A549 (cell line): Measurements from ENCODE around the gene ATL1. TPM values are rescaled to one million over a fixed set of nuclear protein-coding genes. Genes with fewer than 3 reads are reported as not detected.
"Not testable (repeated sequence)": the region's sequence is repeated elsewhere in the genome, so short reads cannot be mapped to it uniquely, and the experiment has no call there.

Source experiments
- ATAC-seq, 2 experiments: fragments of 200-7000 bp in 1 of 2; fragments of >200 bp in 1 of 2; cut with Nextera tagmentation in 1 of 2; cut with Tn5 transposase in 1 of 2; 3 replicates each; pipeline versions ENCODE4 v1.8.0 to v1.9.1; 2018 to 2020; ENCODE audit warnings: mild to moderate bottlenecking in 1 of 2, moderate library complexity in 1 of 2
- CTCF ChIA-PET: fragments of 300-600 bp; sonication (Branson Sonifier 250); formaldehyde crosslinking; extraction: SDS; loops from one replicate; lab custom pipeline; 2021; ENCODE audit warnings: antibody characterized with exemption, inconsistent platforms; lab: Yijun Ruan, JAX
- POLR2A ChIA-PET: fragments of 350-600 bp; formaldehyde crosslinking; extraction: SDS; loops from one replicate; lab custom pipeline; 2021; ENCODE audit warnings: antibody characterized with exemption, inconsistent platforms; lab: Yijun Ruan, JAX
- DNase-seq, 2 experiments: peaks; one replicate each; pipeline versions ENCODE4 v3.0.0 to v3.0.0-alpha.2; 2011 to 2016; ENCODE audit warnings: low read depth in 1 of 2, low spot score in 1 of 2
- FAIRE-seq: peaks from 2 replicates; lab custom pipeline; 2011; peaks lifted over from hg19 to GRCh38; lab: Jason Lieb, UNC
- H3K27ac ChIP-seq, 2 experiments: fragments of >200 bp; sonication (Bioruptor Twin); formaldehyde crosslinking; 3 replicates each; pipeline ENCODE4 v1.5.1; 2016 to 2017
- H3K4me1 ChIP-seq: fragments of >200 bp; sonication (Bioruptor Twin); formaldehyde crosslinking; 3 replicates; pipeline ENCODE4 v1.6.1; 2016
- H3K4me2 ChIP-seq: fragments of >200 bp; sonication (Bioruptor Twin); formaldehyde crosslinking; 3 replicates; pipeline ENCODE4 v1.6.1; 2016
- H3K4me3 ChIP-seq: fragments of >200 bp; sonication (Bioruptor Twin); formaldehyde crosslinking; 3 replicates; pipeline ENCODE4 v1.5.1; 2016
- H3K9me3 ChIP-seq: fragments of >200 bp; sonication (Bioruptor Twin); formaldehyde crosslinking; 3 replicates; pipeline ENCODE4 v1.6.1; 2016
- CBX2 ChIP-seq: fragments of 200-600 bp; sonication (generic); IDR thresholded peaks from 2 replicates; pipeline ENCODE4 v1.6.1; 2016; ENCODE audit warnings: low read depth, mild to moderate bottlenecking, borderline replicate concordance
- CBX8 ChIP-seq: fragments of 200-600 bp; sonication (generic); IDR thresholded peaks from 2 replicates; pipeline ENCODE4 v1.6.1; 2016
- EHF ChIP-seq: fragments of 250-450 bp; sonication (Bioruptor Pico); IDR thresholded peaks from 2 replicates; pipeline ENCODE4 v1.5.0; 2020; ENCODE audit warnings: mild to moderate bottlenecking
- EHMT2 ChIP-seq: fragments of 200-600 bp; sonication (generic); IDR thresholded peaks from 2 replicates; pipeline ENCODE4 v1.6.1; 2016; ENCODE audit warnings: antibody characterized with exemption, low read depth, mild to moderate bottlenecking, moderate library complexity
- HES2 ChIP-seq: fragments of >200 bp; sonication (Bioruptor Twin); formaldehyde crosslinking; IDR thresholded peaks from 2 replicates; pipeline ENCODE4 v1.6.1; 2016
- HOXA7 ChIP-seq: fragments of 250-450 bp; sonication (Bioruptor Pico); IDR thresholded peaks from 2 replicates; pipeline ENCODE4 v1.5.0; 2020; ENCODE audit warnings: mild to moderate bottlenecking, moderate library complexity
- HOXB13 ChIP-seq: fragments of 250-450 bp; sonication (Bioruptor Pico); IDR thresholded peaks from 2 replicates; pipeline ENCODE4 v1.5.0; 2020; ENCODE audit warnings: low read depth, mild to moderate bottlenecking, moderate library complexity
- HOXB5 ChIP-seq: fragments of 250-450 bp; sonication (Bioruptor Pico); IDR thresholded peaks from 2 replicates; pipeline ENCODE4 v1.5.0; 2020; ENCODE audit warnings: mild to moderate bottlenecking, moderate library complexity
- JUNB ChIP-seq: fragments of >200 bp; sonication (Bioruptor Twin); formaldehyde crosslinking; IDR thresholded peaks from 2 replicates; pipeline ENCODE4 v1.6.1; 2016
- NPAS2 ChIP-seq: fragments of 250-450 bp; sonication (Bioruptor Pico); IDR thresholded peaks from 2 replicates; pipeline ENCODE4 v1.8.0; 2022; ENCODE audit warnings: mild to moderate bottlenecking, moderate library complexity, borderline replicate concordance
- NR3C1 ChIP-seq: fragments of >200 bp; sonication (Bioruptor Twin); formaldehyde crosslinking; IDR thresholded peaks from 3 replicates; pipeline ENCODE4 v1.6.1; 2017
- PHF8 ChIP-seq: fragments of 200-600 bp; sonication (generic); IDR thresholded peaks from 2 replicates; pipeline ENCODE4 v1.6.1; 2016; ENCODE audit warnings: low read depth, mild to moderate bottlenecking, antibody characterized with exemption, moderate library complexity, borderline replicate concordance
- RARB ChIP-seq: fragments of 250-450 bp; sonication (Bioruptor Pico); IDR thresholded peaks from 2 replicates; pipeline ENCODE4 v1.8.0; 2021; ENCODE audit warnings: mild to moderate bottlenecking, moderate library complexity
- REST ChIP-seq: fragments of 200-600 bp; sonication (generic); IDR thresholded peaks from 2 replicates; pipeline ENCODE4 v1.6.1; 2016; ENCODE audit warnings: antibody characterized with exemption, mild to moderate bottlenecking, moderate library complexity
- RFX5 ChIP-seq: fragments of 450-650 bp; IDR thresholded peaks from 2 replicates; pipeline ENCODE4 v1.7.1; 2014; ENCODE audit warnings: antibody characterized with exemption, mild to moderate bottlenecking, moderate library complexity
- SREBF2 ChIP-seq: fragments of 450-650 bp; IDR thresholded peaks from 2 replicates; pipeline ENCODE4 v1.6.1; 2014; ENCODE audit warnings: mild to moderate bottlenecking, moderate library complexity
- TFCP2L1 ChIP-seq: fragments of 250-450 bp; sonication (Bioruptor Pico); IDR thresholded peaks from 2 replicates; pipeline ENCODE4 v1.5.0; 2021; ENCODE audit warnings: mild to moderate bottlenecking
- TP53 ChIP-seq: fragments of 250-450 bp; sonication (Bioruptor Pico); IDR thresholded peaks from 2 replicates; pipeline ENCODE4 v1.5.0; 2021; ENCODE audit warnings: mild to moderate bottlenecking, moderate library complexity
- USF2 ChIP-seq: fragments of 450-650 bp; IDR thresholded peaks from 2 replicates; pipeline ENCODE4 v1.6.1; 2014; ENCODE audit warnings: antibody characterized with exemption
- WGBS: methylation state at CpG from one replicate; pipeline ENCODE4 v1.1.6; 2017; ENCODE audit errors: missing lambda C conversion rate; 5-methylcytosine and 5-hydroxymethylcytosine counted together
- polyA plus RNA-seq, 4 experiments: library from polyadenylated mRNA; depleted of rRNA in 3 of 4; stranded (reverse); fragments of >200 nt; fragmentation: RNase III in 1 of 4; extraction: RNeasy Plus Mini Kit Qiagen cat#74134 plus additional on column Dnase treatment in 1 of 4; gene quantifications; 2 replicates in 3 of 4; 3 replicates in 1 of 4; pipeline ENCODE4 v1.2.3, GENCODE V29; 2011 to 2017

Gene ATL1
- polyA plus RNA-seq, 2 of the 4 experiments (the other 2 are of a cell fraction): 4.7 to 5.1 TPM

- H3K4me3 ChIP-seq: no peak overlapping the region
- ATAC-seq: no peak
- TF ChIP-seq EHF (CRISPR knock-in tag) (no peak), HOXB13 (CRISPR knock-in tag) (no peak), CBX2 (no peak), TP53 (no peak), USF2 (no peak), RFX5 (no peak), TFCP2L1 (no peak), PHF8 (no peak), REST (no peak), SREBF2 (no peak), NR3C1 (no peak), NPAS2 (CRISPR knock-in tag) (no peak), EHMT2 (no peak), HOXA7 (CRISPR knock-in tag) (no peak), JUNB (no peak), CBX8 (no peak), HES2 (no peak)
- DNase-seq: no peak
- ChIA-PET CTCF (interaction anchor here (0.7 to 3.9 kb wide), 4 partner anchors 10 to 227 kb away, joined by 3 to 15 read pairs (median 4); partner anchors contain the start of gene ATL1), POLR2A (no interaction called here)
- no peak for FAIRE-seq
- WGBS: 14% methylated on average over 1 of the region's 1 CpG
- H3K4me1 ChIP-seq: no peaks in the 10 kb centered on the region
- H3K9me3 ChIP-seq: 0 out of 3 replicates have a peak, but pooled peaks cover 6% of the 10 kb centered on the region
- H3K27ac ChIP-seq: no peak overlapping the region
- no peak overlapping the region for H3K4me2 ChIP-seq
Measured at GRCh38 chr14:50550294-50550693, 9.7 kb upstream of the ATL1 start.

GRCh38 chr14:50551877-50552276, 8.1 kb upstream of the ATL1 start:
- H3K27ac ChIP-seq: no peak overlapping the region
- H3K4me1 ChIP-seq: no peaks in the 10 kb centered on the region
- H3K4me2 ChIP-seq: no peak overlapping the region
- no peak overlapping the region for H3K4me3 ChIP-seq
- CTCF ChIA-PET: no interaction called here
- WGBS: 74% methylated on average over 3 of the region's 3 CpGs
- 0 out of 3 replicates have a peak, but pooled peaks cover 6% of the 10 kb centered on the region for H3K9me3 ChIP-seq
- DNase-seq (no peak), ATAC-seq (no peak), FAIRE-seq (no peak)
- POLR2A ChIA-PET: no interaction called here
- TF ChIP-seq TP53 (no peak), RARB (CRISPR knock-in tag) (no peak), HOXB5 (CRISPR knock-in tag) (no peak)

GRCh38 chr14:50552796-50553195, 7.1 kb upstream of the ATL1 start:
- ATAC-seq, H3K27ac ChIP-seq, DNase-seq, H3K9me3 ChIP-seq, POLR2A ChIA-PET, H3K4me3 ChIP-seq, H3K4me1 ChIP-seq, H3K4me2 ChIP-seq, FAIRE-seq: not testable (repeated sequence)
- 42% methylated on average over 3 of the region's 3 CpGs for WGBS
- CTCF ChIA-PET: interaction anchor here (2.0 kb wide), 1 partner anchor 10 kb away, joined by 7 read pairs; no protein-coding TSS in a partner anchor
